GM21390 (cell line): Measurements from ENCODE around the gene CXXC5.

Experiments used
- ATAC-seq: cut with Tn5 transposase; IDR thresholded peaks from one replicate; pipeline ENCODE4 v1.9.1; 2021; ENCODE audit not compliant: unreplicated experiment

Gene CXXC5

DNA sequence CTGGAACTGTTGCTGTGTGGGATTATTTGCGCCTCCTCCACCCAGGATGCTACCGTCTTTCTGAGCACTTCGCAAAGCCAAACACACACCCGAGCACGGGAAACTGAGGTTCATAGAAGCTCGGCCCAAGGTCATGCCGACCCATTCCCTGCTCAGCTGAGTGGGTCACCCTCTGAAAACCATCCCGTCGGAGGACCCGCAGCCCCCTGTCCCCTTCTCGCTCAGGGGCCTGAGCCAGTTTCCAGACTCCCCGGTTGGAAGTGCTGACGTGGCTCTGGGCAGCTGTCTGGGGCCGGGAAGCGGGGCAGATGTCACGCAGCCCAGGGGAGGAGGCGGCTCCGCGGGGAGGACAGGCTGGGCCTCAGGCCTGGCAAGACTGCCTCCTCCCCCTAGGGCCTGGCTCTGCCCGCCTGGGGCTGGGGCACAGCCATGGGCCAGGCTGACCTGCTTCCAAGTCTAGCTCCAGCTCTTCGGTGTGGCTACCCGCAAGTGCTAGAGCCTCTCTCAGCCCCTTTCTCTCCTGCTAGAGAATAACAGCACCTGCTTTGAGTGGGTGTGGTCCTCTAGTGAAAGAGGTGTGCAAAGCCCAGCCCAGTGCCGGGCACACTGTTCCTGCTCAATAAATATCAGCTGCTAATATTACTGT lies 9.9 kb upstream of the CXXC5 start:
- no peak for ATAC-seq

- ATAC-seq = no peak
Measured at GRCh38 chr5:139638736-139639618, 9.2 kb upstream of the CXXC5 start.

DNA sequence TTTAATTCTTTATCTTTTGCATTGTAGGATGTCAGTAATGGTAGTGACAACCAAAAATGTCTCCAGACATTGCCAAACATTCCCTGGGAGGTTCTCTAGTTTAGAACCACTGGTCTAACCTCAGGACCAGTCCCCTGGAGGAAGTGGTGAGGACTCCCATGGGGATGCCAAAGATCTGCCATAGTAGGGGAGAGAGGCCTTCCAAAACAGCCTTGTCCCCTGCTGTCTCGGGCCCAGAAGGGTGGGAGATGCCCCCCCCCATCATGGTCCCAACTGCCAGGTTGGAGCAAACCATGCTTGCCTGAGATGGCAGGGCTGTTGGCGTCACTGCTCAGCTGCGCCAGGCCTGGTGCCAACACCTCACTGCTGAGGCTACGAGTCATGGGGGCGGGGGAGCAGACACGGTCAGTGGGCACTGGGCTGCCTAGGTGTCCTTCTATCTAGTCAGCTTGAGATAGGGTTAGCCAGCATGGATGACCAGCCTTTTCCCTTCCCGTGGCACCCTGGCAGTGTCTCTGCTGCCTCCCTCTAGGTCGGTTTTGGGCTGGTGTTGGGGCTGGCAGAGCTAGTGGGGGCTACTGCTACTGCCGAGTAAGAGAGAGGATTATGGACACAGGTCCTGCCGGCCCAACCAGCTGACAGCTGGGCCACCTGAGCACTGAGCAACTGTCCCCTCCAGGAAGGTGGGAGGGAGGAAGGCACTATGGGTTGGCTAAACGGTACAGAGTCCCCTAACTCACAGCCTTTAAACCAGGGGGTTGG lies 8.3 kb upstream of the CXXC5 start:
- ATAC-seq = no peak

DNA sequence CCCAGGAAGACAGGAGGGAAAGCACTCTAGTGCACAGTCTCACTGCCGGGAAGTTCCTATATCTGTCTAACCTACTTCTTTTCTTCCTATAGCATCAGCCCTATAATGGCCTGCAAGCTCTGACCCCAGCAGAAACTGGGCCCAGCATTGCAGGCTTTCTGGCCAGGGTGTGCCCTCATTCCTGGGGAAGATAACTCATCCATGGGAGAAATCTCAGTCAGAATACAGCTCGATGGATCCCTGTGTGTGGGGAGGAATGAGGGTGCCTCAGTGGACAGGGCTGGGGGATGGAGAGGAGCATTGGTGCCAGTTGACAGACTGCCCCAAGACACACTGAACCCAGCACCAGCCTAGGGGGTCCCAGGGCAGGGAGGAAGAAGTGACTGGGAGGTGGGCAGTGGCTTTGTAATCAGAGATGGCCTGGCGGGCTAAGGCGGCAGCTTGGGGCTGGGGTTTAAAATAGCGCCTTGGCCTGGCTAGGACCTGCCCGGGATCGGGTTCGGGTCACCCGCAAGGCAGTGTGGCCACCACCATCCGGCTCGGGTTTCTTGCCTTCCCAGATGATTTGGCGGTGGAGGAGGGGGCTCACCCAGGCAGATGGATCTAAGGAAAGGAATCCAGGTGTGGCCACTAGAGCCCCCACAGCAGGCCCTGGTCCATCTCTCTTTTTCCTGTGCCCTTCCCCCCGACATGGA lies 7.6 kb upstream of the CXXC5 start:
- ATAC-seq = no peak

DNA sequence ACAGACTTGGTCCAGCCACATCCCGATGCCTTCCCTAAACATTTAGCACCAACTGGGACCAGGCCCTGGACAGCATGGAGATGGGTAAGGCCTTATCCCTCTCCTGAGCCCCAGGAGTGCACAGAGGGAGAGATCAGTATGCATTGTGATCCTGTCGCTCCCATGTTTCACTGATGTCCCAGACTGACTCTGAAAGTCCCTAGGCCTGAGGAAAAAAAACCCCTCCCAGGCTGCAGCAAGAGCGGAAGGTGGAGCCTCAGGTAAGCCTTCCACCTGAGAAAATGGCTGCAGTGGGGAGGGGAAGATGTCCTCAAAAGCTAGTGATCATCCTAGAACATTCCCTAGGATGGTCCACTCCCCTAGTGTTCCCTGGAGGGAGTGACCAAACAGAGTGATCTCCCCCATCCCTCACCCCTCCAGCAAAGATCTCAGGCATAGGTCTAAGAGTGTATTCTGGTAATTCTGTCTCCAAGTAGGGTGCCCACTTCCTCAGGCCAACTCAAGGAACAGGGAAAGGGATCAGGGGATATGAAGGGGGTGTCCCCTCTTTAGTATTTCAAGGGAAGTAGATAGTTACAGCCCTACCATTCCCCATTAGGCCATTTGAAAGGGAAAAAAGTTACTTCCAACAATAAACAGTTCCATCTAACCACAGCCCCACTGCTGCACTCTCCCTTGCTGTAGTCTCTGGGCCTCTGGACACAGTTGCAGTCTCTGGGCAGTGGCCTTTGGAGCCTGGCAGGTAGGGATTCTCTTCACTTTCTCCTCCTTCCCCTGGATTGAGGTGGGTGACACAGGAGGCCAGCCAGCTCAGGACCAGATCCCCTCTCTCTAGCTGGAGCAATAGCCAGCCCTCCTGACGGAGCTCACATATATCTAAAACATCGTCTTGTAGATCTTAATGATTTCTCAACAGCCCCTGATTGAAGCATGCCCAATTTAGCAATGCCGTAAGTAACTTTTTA lies 6.8 kb upstream of the CXXC5 start:
- ATAC-seq = no peak

GRCh38 chr5:139642213-139642612 lies 5.9 kb upstream of the CXXC5 start:
- ATAC-seq = no peak

DNA sequence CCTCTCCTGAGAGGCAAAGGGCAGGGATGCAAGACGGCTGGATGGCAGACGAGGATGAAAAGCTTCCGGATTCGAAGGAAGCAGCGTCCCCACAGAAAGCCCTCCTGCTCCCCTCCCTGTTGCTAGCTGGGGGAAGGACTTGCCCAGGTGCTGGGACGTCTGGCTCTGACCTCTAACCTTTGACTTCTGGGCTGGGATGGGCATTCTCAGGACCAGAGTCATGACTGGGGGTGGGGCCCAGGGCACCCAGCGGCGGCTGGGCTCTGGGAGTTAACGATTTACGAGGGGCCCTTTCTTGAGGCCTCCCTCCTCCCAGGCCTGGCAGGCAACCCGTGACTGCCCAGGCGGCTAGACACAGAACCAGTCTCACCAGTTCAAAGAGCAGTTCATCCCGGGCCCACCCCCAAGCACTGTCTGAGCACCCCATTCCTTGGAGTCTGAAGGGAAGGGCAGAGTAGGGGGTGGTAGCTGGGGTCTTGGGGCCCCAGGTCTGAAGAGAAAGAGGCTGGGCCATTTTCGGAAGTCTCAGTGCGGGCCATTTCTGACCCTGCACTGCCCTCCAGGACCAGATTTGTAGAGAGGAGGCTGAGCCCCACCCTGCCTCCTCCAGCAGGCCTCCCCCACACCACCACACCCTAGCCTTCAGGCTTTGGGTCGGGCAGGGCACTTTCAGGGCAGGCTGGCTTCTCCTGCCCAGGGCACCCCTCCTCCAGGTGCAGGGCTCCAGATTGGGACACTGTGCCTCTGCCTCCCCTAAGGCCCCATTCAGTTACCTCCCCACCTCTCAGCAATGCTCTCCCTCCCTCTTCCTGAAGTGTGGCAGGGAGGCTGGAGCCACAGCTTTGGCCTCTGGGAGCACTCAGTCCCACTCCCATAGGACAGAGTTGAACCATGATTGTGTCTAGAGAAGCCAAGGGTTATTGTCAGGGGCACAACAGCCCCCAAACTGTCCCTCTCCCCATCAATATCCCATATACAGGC lies 5.0 kb upstream of the CXXC5 start:
- no peak for ATAC-seq

- ATAC-seq = no peak
Measured at GRCh38 chr5:139644001-139644456, 4.1 kb upstream of the CXXC5 start.

- no peak for ATAC-seq
Measured at GRCh38 chr5:139644646-139645429, 3.3 kb upstream of the CXXC5 start.

- ATAC-seq = no peak
Measured at GRCh38 chr5:139645430-139645871, 2.7 kb upstream of the CXXC5 start.

DNA sequence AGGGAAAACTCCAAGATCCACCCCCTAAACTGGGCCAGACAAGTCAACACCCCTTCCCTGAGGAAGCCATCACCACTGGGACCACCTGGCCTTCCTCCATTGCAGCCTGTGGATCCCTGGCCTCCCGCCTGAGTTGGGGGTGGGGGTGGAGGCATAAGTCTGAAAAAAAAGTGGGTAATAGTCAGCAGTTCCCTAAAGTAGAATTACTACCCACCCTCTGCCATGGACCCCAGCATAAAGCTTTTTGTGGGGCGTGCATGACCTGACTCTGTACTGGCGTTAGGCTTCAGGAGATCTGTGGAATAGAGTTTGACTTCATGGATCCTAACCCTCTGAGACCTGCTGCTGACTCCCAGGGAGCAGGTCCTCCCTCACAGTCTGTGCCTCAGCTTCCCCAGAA lies 2.0 kb upstream of the CXXC5 start:
- ATAC-seq = no peak

DNA sequence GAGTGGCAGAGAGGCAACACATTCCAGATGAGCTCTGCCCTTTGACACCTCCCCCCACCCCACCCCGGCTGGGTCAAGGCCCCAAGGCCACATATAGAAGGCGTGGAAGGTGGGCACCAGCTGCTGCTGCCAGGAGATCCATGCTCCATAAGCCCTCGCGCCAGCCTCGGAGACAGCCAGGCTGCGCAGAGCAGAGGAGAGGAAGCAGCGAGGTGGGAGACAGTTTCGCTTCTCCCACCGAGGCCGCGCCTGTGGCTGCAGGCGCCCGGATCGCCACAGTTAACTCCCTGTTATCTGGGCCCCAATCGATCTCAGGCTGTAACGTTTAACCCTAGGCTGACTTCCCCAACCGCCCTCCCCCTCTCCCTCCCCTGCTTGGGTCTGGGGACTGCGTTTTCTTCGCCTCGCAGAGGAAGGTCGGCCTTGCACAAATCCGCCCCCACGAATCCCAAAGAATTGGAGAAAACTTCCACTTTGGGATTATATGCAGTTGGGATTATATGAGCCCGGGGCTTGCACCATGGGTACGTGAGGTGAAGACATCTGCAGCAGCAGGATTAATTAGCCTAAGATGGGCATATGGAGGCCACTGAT lies 1.1 kb upstream of the CXXC5 start:
- no peak for ATAC-seq

DNA sequence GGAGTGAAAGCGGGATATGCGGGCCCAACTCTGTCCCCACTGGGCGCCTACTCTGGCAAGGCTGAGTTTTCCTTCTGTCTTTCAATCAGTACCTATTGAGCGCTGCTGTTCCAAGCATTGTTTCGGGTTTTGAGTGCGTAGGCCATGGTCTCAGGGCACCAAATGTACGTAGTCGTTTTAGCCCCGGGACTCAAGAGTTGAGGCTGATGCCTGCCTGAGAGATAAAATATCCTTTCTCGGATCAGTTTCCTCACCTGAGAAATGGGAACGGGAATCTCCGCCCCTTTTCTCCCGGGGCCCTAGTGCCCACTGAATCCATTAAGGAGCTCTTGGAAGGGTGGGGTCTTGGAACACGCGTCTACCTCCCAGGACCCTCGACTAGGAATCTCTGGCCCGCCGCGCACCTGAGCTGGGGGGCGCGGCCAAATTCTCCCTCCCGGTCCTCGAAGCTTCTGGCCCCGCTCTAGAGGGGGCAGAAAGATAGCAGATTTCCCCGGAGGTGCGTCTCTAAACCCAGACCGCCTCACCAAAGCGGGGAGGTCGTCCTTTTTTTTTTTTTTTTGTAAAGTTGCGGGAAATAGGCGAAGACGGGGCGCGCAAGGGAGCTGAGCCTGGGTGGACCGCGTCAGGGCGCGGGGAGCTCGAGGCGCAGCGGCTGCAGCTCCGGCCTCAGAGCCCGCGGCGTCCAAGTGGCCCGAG lies 494 bp upstream of the CXXC5 start:
- no peak for ATAC-seq

- ATAC-seq = no peak
Measured at GRCh38 chr5:139649082-139649991, 1.2 kb downstream of the CXXC5 start.

- ATAC-seq = no peak
Measured at GRCh38 chr5:139650031-139650688, 2.0 kb downstream of the CXXC5 start.
